HepG2 (cell line): Measurements from ENCODE around the gene LGR6. TPM values are rescaled to one million over a fixed set of nuclear protein-coding genes. Genes with fewer than 3 reads are reported as not detected.

ENCODE experiments used
- ATAC-seq: fragments of 200-7000 bp; cut with Tn5 transposase; 3 replicates; pipeline ENCODE4 v1.9.1; 2020; ENCODE audit warnings: mild to moderate bottlenecking, moderate library complexity
- BruUV-seq: library from RNA; stranded (reverse); fragments of 400-500 nt; replicated peaks from 2 replicates; lab custom pipeline; 2021; lab: Mats Ljungman, UMichigan
- CTCF ChIA-PET: fragments of 300-600 bp; formaldehyde crosslinking; extraction: SDS; loops from one replicate; lab custom pipeline; 2021; ENCODE audit warnings: low total read pairs, inconsistent platforms, low intra/inter-chr PET ratio; lab: Yijun Ruan, JAX
- POLR2A ChIA-PET: fragments of 350-600 bp; sonication (Branson Sonifier 250); formaldehyde crosslinking; loops from one replicate; lab custom pipeline; 2020; ENCODE audit warnings: antibody characterized with exemption, inconsistent platforms; lab: Yijun Ruan, JAX
- DNase-seq: peaks from one replicate; pipeline ENCODE4 v3.0.0-alpha.2; 2015; ENCODE audit warnings: low spot score
- FAIRE-seq: peaks from 3 replicates; lab custom pipeline; 2011; peaks lifted over from hg19 to GRCh38; lab: Jason Lieb, UNC
- H2AFZ ChIP-seq: one replicate; pipeline ENCODE4 v1.6.1; 2011; ENCODE audit warnings: low read length, inconsistent platforms
- H3K27ac ChIP-seq: fragments of 300-600 bp; 3 replicates; pipeline ENCODE4 v1.8.0; 2011; ENCODE audit warnings: mixed run types, mild to moderate bottlenecking, mixed read lengths, low read length, inconsistent platforms; ENCODE audit not compliant: insufficient read depth; ENCODE audit errors: extremely low read length
- H3K27me3 ChIP-seq, 2 experiments: fragments of 200-600 bp in 1 of 2; 2 replicates in 1 of 2; 3 replicates in 1 of 2; pipeline versions ENCODE4 v1.6.0 to v1.8.0; 2011; ENCODE audit warnings: low read length in 2 of 2, mild to moderate bottlenecking in 2 of 2, moderate library complexity in 2 of 2, inconsistent platforms in 1 of 2; ENCODE audit not compliant: insufficient read depth in 2 of 2, control insufficient read depth in 1 of 2
- H3K36me3 ChIP-seq, 2 experiments: fragments of 200-600 bp in 1 of 2; replicated peaks in 1 of 2; 2 replicates in 1 of 2; 3 replicates in 1 of 2; pipeline versions ENCODE4 v1.5.1 to v1.8.0; 2011; ENCODE audit warnings: low read length in 2 of 2, inconsistent platforms in 1 of 2; ENCODE audit not compliant: insufficient read depth in 2 of 2, control insufficient read depth in 1 of 2
- H3K4me1 ChIP-seq: 2 replicates; pipeline ENCODE4 v1.5.1; 2012; ENCODE audit warnings: low read length, inconsistent platforms; ENCODE audit not compliant: insufficient read depth
- H3K4me2 ChIP-seq: 2 replicates; pipeline ENCODE4 v1.6.0; 2011; ENCODE audit warnings: low read depth, low read length, inconsistent platforms
- H3K4me3 ChIP-seq, 3 experiments: fragments of 200-600 bp in 1 of 3; sonication (generic), shearing (Covaris generic) in 1 of 3; replicated peaks in 1 of 3; 2 replicates each; pipeline ENCODE4 v1.5.1; 2011 to 2016; ENCODE audit warnings: low read length in 3 of 3, inconsistent platforms in 2 of 3, low read depth in 2 of 3, mild to moderate bottlenecking in 2 of 3, control low read depth in 1 of 3, mixed read lengths in 1 of 3; ENCODE audit not compliant: insufficient read depth in 1 of 3
- H3K79me2 ChIP-seq: one replicate; pipeline ENCODE4 v1.6.1; 2011; ENCODE audit warnings: low read length, inconsistent platforms; ENCODE audit not compliant: insufficient read depth
- H3K9ac ChIP-seq: 2 replicates; pipeline ENCODE4 v1.6.0; 2011; ENCODE audit warnings: mild to moderate bottlenecking, low read depth, low read length, inconsistent platforms; ENCODE audit not compliant: insufficient read depth
- H3K9me3 ChIP-seq: 2 replicates; pipeline ENCODE4 v1.5.1; 2012; ENCODE audit warnings: mild to moderate bottlenecking, low read length
- H4K20me1 ChIP-seq: 2 replicates; pipeline ENCODE4 v1.6.0; 2011; ENCODE audit warnings: inconsistent platforms, mild to moderate bottlenecking, low read length, moderate library complexity; ENCODE audit not compliant: insufficient read depth
- ATF3 ChIP-seq: sonication (generic); formaldehyde crosslinking; IDR thresholded peaks from 2 replicates; pipeline ENCODE4 v1.4.0; 2020; ENCODE audit warnings: missing genetic modification reagents
- FIP1L1 ChIP-seq: fragments of 200-400 bp; formaldehyde crosslinking; IDR thresholded peaks from 2 replicates; pipeline ENCODE4 v1.6.1; 2018; ENCODE audit warnings: low read depth, mild to moderate bottlenecking, low read length, moderate library complexity, borderline replicate concordance; ENCODE audit not compliant: insufficient read depth
- FOXA1 ChIP-seq, 2 experiments: fragments of 450-650 bp in 1 of 2; sonication (generic) in 1 of 2; formaldehyde crosslinking in 1 of 2; IDR thresholded peaks; 2 replicates each; pipeline versions ENCODE4 v1.4.0 to v1.6.1; 2016 to 2020; ENCODE audit warnings: missing genetic modification reagents in 1 of 2
- FOXC1 ChIP-seq: sonication (generic); formaldehyde crosslinking; IDR thresholded peaks from 2 replicates; pipeline ENCODE4 v1.8.0; 2022; ENCODE audit warnings: mild to moderate bottlenecking, missing genetic modification reagents, borderline replicate concordance
- HMG20B ChIP-seq: conservative IDR thresholded peaks from 2 replicates; pipeline ENCODE4 v1.6.1; 2016; ENCODE audit warnings: missing genetic modification reagents, missing compliant biosample characterization
- HNRNPUL1 ChIP-seq: fragments of 200-400 bp; formaldehyde crosslinking; IDR thresholded peaks from 2 replicates; pipeline ENCODE4 v1.6.1; 2017; ENCODE audit warnings: low read depth, mild to moderate bottlenecking, low read length, moderate library complexity
- IRF9 ChIP-seq: sonication (generic); formaldehyde crosslinking; IDR thresholded peaks from 2 replicates; pipeline ENCODE4 v1.8.0; 2022; ENCODE audit warnings: missing genetic modification reagents, mild to moderate bottlenecking, borderline replicate concordance
- KDM5A ChIP-seq: fragments of 200-600 bp; sonication (generic); IDR thresholded peaks from 2 replicates; pipeline ENCODE4 v1.7.0; 2018; ENCODE audit warnings: antibody characterized with exemption, mild to moderate bottlenecking, low read length, borderline replicate concordance
- MTA3 ChIP-seq: sonication (generic); formaldehyde crosslinking; IDR thresholded peaks from 2 replicates; pipeline ENCODE4 v1.4.0; 2020; ENCODE audit warnings: missing genetic modification reagents
- MTERF4 ChIP-seq: sonication (generic); formaldehyde crosslinking; IDR thresholded peaks from 2 replicates; pipeline ENCODE4 v1.8.0; 2023; ENCODE audit warnings: mild to moderate bottlenecking, missing genetic modification reagents
- MXI1 ChIP-seq: IDR thresholded peaks from 3 replicates; pipeline ENCODE4 v1.6.1; 2012; ENCODE audit warnings: low read depth, low read length, inconsistent platforms, borderline replicate concordance
- NFYC ChIP-seq: IDR thresholded peaks from 2 replicates; pipeline ENCODE4 v1.6.1; 2016; ENCODE audit warnings: missing genetic modification reagents, missing compliant biosample characterization
- SP1 ChIP-seq, 2 experiments: fragments of 450-650 bp in 1 of 2; sonication (generic) in 1 of 2; formaldehyde crosslinking in 1 of 2; IDR thresholded peaks; 2 replicates each; pipeline versions ENCODE4 v1.4.0 to v1.6.1; 2016 to 2020; ENCODE audit warnings: missing genetic modification reagents in 1 of 2
- TCF7L2 ChIP-seq: IDR thresholded peaks from 2 replicates; pipeline ENCODE4 v1.6.1; 2011; ENCODE audit warnings: mild to moderate bottlenecking, low read depth, low read length, moderate library complexity
- TSC22D2 ChIP-seq: sonication (generic); formaldehyde crosslinking; IDR thresholded peaks from 2 replicates; pipeline ENCODE4 v1.5.1; 2020; ENCODE audit warnings: missing genetic modification reagents, mild to moderate bottlenecking, borderline replicate concordance
- ZNF280D ChIP-seq: sonication (generic); formaldehyde crosslinking; IDR thresholded peaks from 2 replicates; pipeline ENCODE4 v1.5.1; 2020; ENCODE audit warnings: mild to moderate bottlenecking, missing genetic modification reagents
- ZNF510 ChIP-seq: sonication (generic); formaldehyde crosslinking; IDR thresholded peaks from 2 replicates; pipeline ENCODE4 v1.4.0; 2020; ENCODE audit warnings: low read depth, mild to moderate bottlenecking, missing genetic modification reagents
- ZNF576 ChIP-seq: sonication (generic); formaldehyde crosslinking; IDR thresholded peaks from 2 replicates; pipeline ENCODE4 v1.4.0; 2020; ENCODE audit warnings: mild to moderate bottlenecking, missing genetic modification reagents
- ZNF850 ChIP-seq: sonication (generic); formaldehyde crosslinking; conservative IDR thresholded peaks from 2 replicates; pipeline ENCODE4 v1.9.0; 2021; ENCODE audit warnings: mild to moderate bottlenecking, missing genetic modification reagents
- in situ Hi-C: cut with HindIII; loops from 2 replicates; pipeline ENCODE4 v1.10.0; 2017; ENCODE audit warnings: low pct_unique_long_range_greater_than_20kb; ENCODE audit not compliant: extremely low pct_ligation_motif_present
- intact Hi-C: fragments of 100-400 bp; cut with micrococcal nuclease; formaldehyde crosslinking; loops from one replicate; pipeline ENCODE4 v1.10.0; 2022; ENCODE audit not compliant: unreplicated experiment
- polyA plus RNA-seq, 8 experiments: library from polyadenylated mRNA; depleted of rRNA in 3 of 8; stranded (reverse) in 7 of 8; unstranded in 1 of 8; fragments of >200 nt; fragmentation: Illumina TruSeq in 4 of 8; extraction: Trizol in 4 of 8; gene quantifications; 2 replicates each; pipeline versions ENCODE4 v1.2.1 to v1.2.3, GENCODE V29; 2011 to 2016; ENCODE audit warnings: low read depth in 4 of 8, missing spikeins in 1 of 8, mixed read lengths in 1 of 8; ENCODE audit not compliant: insufficient read depth in 1 of 8
- total RNA-seq, 5 experiments: library from RNA; depleted of rRNA; stranded (reverse); fragments of >200 nt; fragmentation: Illumina TruSeq; extraction: Trizol; gene quantifications; 2 replicates each; pipeline ENCODE4 v1.2.3, GENCODE V29; 2016; ENCODE audit warnings: low read depth in 1 of 5

Gene LGR6
- total and polyA plus RNA-seq, 2 of the 13 experiments (the other 11 are each of a cell fraction or from before 2014, with no cell fraction given) = 0.07 TPM; not detected in 1

- Histone ChIP-seq H3K4me3 (no peak overlapping the region), H4K20me1 (no peaks in the 10 kb centered on the region), H3K27me3 (peaks cover 1 to 47% of the 10 kb centered on the region in 2 experiments; a peak in 4 of 5 replicates), H3K79me2 (no peaks in the 10 kb centered on the region), H3K27ac (no peak overlapping the region), H3K4me1 (no peaks in the 10 kb centered on the region), H3K36me3 (no peaks in the 10 kb centered on the region), H3K9ac (no peak overlapping the region), H3K4me2 (no peak overlapping the region), H3K9me3 (no peaks in the 10 kb centered on the region), H2AFZ (no peak overlapping the region)
- in situ Hi-C loops (no loop called here), intact Hi-C loops (no loop called here)
- DNase-seq (no peak), ATAC-seq (no peak), FAIRE-seq (no peak)
- TF ChIP-seq MTA3 (no peak), ZNF576 (no peak), ZNF850 (no peak), ZNF510 (CRISPR knock-in tag) (no peak), ATF3 (CRISPR knock-in tag) (no peak), IRF9 (CRISPR knock-in tag) (no peak), FOXC1 (CRISPR knock-in tag) (no peak), MXI1 (no peak), HNRNPUL1 (no peak), FOXA1 (IDR thresholded peaks at IDR 0.05) (no peak), FOXA1 (CRISPR knock-in tag; IDR thresholded peaks at IDR 0.05) (no peak), MTERF4 (no peak), TSC22D2 (CRISPR knock-in tag) (no peak), HMG20B (CRISPR knock-in tag) (no peak), ZNF280D (CRISPR knock-in tag) (no peak), NFYC (CRISPR knock-in tag) (no peak), FIP1L1 (no peak), TCF7L2 (no peak), KDM5A (no peak), SP1 (IDR thresholded peaks at IDR 0.05) (no peak), SP1 (CRISPR knock-in tag; IDR thresholded peaks at IDR 0.05) (no peak)
- ChIA-PET POLR2A (no interaction called here), CTCF (no interaction called here)
- BruUV-seq = no TSS peak
Observed at GRCh38 chr1:202310071-202310725, 116.6 kb downstream of the LGR6 start.
